ENCODE results near the gene PIAS1.

PIAS1 gene

DNA sequence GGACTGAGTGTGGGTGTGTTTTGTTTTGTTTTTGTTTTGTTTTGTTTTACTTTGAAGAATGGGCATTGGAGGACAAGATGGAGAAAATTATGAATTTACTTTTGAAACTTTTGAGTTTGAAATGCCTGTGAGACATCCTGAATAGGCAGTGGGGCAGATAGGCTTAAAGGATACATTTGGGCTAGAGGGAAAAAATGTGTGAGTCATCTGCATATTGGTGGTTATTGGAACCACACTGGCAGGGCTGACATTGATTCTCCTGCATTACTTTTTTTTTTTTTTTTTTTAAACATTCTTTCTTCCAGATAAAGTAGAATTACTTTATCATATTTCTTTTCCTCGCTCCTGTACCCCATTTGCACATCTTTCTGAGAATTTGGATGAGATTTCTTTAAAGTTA, 94.9 kb downstream of the PIAS1 start:
- TF ChIP-seq, protein P1, sequence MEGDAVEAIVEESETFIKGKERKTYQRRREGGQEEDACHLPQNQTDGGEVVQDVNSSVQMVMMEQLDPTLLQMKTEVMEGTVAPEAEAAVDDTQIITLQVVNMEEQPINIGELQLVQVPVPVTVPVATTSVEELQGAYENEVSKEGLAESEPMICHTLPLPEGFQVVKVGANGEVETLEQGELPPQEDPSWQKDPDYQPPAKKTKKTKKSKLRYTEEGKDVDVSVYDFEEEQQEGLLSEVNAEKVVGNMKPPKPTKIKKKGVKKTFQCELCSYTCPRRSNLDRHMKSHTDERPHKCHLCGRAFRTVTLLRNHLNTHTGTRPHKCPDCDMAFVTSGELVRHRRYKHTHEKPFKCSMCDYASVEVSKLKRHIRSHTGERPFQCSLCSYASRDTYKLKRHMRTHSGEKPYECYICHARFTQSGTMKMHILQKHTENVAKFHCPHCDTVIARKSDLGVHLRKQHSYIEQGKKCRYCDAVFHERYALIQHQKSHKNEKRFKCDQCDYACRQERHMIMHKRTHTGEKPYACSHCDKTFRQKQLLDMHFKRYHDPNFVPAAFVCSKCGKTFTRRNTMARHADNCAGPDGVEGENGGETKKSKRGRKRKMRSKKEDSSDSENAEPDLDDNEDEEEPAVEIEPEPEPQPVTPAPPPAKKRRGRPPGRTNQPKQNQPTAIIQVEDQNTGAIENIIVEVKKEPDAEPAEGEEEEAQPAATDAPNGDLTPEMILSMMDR (IDR thresholded peaks at IDR 0.05; ENCODE audit: control insufficient read depth, extremely low read depth, insufficient read depth) = no peak
- no peak overlapping the region for H3K4me3 ChIP-seq (ENCODE audit: low read depth, low read length)
- no peak for DNase-seq (ENCODE audit: low read depth)

DNA sequence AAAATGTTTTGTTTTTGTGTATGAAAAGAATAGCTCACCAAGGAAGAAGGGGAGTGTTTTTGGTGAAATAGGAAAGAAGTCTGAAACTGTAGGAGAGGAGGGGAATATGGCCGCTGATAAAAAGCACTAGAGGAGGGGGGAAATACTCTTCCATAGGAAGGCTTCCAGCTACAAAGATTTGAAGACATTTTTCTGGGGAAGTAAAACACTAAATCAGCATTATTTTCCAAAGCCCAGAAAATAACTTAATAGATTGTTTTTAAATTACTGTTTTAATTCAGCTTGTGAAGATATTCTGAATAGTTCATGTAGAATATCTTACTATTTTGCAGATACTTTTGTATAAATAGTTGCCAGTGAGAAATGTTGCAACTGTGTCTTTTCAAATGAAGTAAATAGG, 96.1 kb downstream of the PIAS1 start:
- TF ChIP-seq, protein P1 (IDR thresholded peaks at IDR 0.05; ENCODE audit: control insufficient read depth, extremely low read depth, insufficient read depth) = no peak
- no peak overlapping the region for H3K4me3 ChIP-seq (ENCODE audit: low read depth, low read length)
- no peak for DNase-seq (ENCODE audit: low read depth)

DNA sequence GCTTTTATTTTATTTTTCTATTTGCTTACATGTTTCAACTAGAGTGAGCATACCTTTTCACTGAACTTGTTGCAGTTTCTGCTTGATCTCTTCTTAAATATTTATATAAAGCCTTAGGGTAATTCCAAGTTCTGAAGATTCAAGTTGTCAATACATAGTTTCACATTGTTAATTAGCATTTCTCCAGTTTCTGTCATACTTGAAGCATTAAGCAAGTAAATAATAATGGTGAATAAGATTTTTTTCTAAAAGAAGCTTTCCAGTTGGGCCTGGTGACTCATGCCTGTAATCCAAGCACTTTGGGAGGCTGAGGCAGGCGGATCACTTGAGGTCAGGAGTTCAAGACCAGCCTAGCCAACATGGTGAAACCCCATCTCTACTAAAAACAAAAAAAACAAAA, 97.2 kb downstream of the PIAS1 start:
- TF ChIP-seq, protein P1 (IDR thresholded peaks at IDR 0.05; ENCODE audit: control insufficient read depth, extremely low read depth, insufficient read depth) = no peak
- no peak for DNase-seq (ENCODE audit: low read depth)
- no peak overlapping the region for H3K4me3 ChIP-seq (ENCODE audit: low read depth, low read length)

DNA sequence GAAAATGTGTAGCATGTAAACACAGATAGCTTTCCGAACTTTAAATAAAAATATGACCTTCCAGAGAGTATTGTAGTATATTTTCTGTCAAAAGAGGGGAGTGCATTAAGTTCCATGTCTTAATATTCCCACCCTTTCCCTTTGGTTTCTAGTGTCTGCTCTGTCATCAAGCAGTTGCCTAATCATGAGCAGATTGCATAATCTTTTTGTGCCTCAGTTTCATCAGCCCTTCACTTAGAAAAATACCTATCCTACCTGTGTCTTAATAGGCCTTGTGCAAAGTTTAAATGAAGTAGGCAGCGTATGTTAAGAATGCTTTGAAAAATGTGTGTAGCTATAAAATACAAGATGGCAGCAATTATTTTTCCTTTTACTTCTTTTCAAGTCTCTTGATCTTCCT, 98.2 kb downstream of the PIAS1 start:
- DNase-seq (ENCODE audit: low read depth) = no peak
- TF ChIP-seq, protein P1 (IDR thresholded peaks at IDR 0.05; ENCODE audit: control insufficient read depth, extremely low read depth, insufficient read depth) = no peak
- H3K4me3 ChIP-seq (ENCODE audit: low read depth, low read length) = no peak overlapping the region

DNA sequence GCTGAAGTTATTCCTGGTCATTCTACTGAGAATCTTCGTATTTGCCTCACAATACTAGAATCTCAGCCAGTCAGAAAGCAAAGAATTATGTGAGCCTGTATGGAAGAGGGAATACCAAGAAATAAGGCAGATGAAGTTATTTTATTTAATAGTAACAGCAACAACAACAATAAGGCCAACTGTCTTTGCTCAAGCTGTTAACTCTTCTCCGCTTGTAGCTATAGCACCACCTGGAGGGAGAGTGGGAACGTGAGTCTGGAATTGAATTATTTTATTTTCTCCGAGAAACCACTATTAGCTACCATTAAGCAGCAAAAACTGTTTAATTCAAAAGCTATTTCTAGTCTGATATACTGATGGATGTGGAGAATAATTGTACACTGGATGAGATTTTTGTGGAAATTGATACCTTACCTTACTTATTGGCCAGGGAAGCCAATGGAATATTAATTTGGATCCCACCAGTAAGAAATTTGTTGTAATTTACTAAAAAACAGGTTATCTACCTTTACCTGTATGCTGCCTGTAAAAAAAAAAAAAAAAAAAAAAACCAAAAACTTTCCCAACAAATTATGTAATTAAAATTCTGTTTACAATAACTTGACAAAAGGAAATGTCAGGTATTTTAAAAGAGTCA, 100.9 kb downstream of the PIAS1 start:
- no peak overlapping the region for H3K4me3 ChIP-seq (ENCODE audit: low read depth, low read length)
- DNase-seq (ENCODE audit: low read depth) = peak; percentile 35

DNA sequence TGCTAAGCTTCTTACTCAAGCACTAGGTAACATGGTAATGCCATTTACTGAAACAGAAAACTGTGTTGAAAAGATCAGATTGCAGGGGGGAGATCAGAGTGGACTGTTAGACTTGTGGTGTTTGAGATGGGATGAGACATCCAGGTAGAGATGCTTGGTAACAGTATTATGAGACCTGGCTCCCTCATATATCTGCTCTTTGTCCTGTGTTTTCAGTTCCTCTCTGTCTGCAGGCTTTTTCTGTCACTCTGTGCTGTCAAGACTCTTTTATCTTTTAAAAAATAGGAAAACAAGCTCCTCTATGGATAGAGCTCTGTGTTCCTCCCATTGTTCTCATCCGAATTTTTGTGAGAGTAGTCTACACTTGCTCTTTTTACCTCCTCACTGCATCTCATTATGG, 103.0 kb downstream of the PIAS1 start:
- H3K4me3 ChIP-seq (ENCODE audit: low read depth, low read length) = no peak overlapping the region
- DNase-seq (ENCODE audit: low read depth) = no peak
- TF ChIP-seq, protein P1 (IDR thresholded peaks at IDR 0.05; ENCODE audit: control insufficient read depth, extremely low read depth, insufficient read depth) = no peak

More for the DNA sequence above, 100.9 kb downstream of the PIAS1 start:
- TF ChIP-seq, protein P1 (IDR thresholded peaks at IDR 0.05; ENCODE audit: control insufficient read depth, extremely low read depth, insufficient read depth) = peak; percentile 86

DNA sequence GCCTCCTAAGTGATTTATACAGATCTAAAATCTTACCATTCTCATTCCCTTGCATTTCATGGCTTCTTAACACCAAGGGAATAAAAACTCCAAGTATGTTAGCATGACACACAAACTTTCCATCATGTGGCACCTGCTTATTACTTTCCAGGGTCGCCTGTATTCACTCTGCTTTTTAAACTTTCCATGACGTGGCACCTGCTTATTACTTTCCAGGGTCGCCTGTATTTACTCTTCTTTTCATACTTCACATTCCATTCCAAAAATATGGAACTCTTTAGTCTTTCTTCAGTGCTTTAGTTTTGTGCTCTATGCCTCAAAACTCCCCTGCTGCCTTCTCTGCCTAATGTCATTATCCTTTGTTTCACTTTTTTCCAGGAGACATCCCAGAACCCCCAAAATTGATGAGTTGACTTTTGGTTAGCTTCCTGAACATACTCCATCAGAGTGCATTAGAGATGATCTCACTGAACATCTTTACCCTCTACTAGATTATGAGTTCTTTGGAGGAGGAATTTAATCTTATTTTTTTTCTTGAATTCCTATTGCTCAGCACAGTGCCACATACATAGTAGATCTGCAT, 104.0 kb downstream of the PIAS1 start:
- TF ChIP-seq, protein P1 (IDR thresholded peaks at IDR 0.05; ENCODE audit: control insufficient read depth, extremely low read depth, insufficient read depth) = no peak
- H3K4me3 ChIP-seq (ENCODE audit: low read depth, low read length) = no peak overlapping the region
- DNase-seq (ENCODE audit: low read depth) = no peak

Data from LNCaP clone FGC (cell line).